ENCODE results near the gene TM9SF2.

The TM9SF2 gene

GRCh38 chr13:99606324-99607066 is 105.2 kb downstream of the TM9SF2 start, which contains the start of gene CLYBL (continued):
- TF ChIP-seq PRDM6 (tag by site-specific recombination; IDR thresholded peaks at IDR 0.05) = no peak
- peak; percentile 40; the same call in 1 of the 2 replicates for TF ChIP-seq ZNF677 (tag by site-specific recombination; IDR thresholded peaks at IDR 0.05)
- no peak for TF ChIP-seq GLI2 (tag by site-specific recombination; IDR thresholded peaks at IDR 0.05; ENCODE audit: borderline replicate concordance, low read depth)
- TF ChIP-seq ZNF76 (tag by site-specific recombination; IDR thresholded peaks at IDR 0.05; ENCODE audit: borderline replicate concordance, low read depth) = 0 out of 2 replicates have a peak, but pooled peaks have one; percentile 57
- no peak for TF ChIP-seq ZNF529 (tag by site-specific recombination; IDR thresholded peaks at IDR 0.05; ENCODE audit: insufficient replicate concordance)
- TF ChIP-seq ZBTB20 (tag by site-specific recombination; IDR thresholded peaks at IDR 0.05) = peak; percentile 51; the same call in 1 of the 2 replicates
- TF ChIP-seq KLF10 (tag by site-specific recombination; IDR thresholded peaks at IDR 0.05) = peak; percentile 61; the same call in 1 of the 2 replicates
- no peak for TF ChIP-seq ZNF558 (tag by site-specific recombination; IDR thresholded peaks at IDR 0.05)
- 0 out of 2 replicates have a peak, but pooled peaks have one; percentile 51 for TF ChIP-seq ZNF280D (tag by site-specific recombination; IDR thresholded peaks at IDR 0.05)
- TF ChIP-seq ZSCAN4 (tag by site-specific recombination; IDR thresholded peaks at IDR 0.05) = no peak
- no peak; the same call in 1 of the 2 replicates for TF ChIP-seq PRDM10 (tag by site-specific recombination; IDR thresholded peaks at IDR 0.05)
- no peak for TF ChIP-seq ZNF514 (tag by site-specific recombination; IDR thresholded peaks at IDR 0.05)
- TF ChIP-seq ZNF785 (tag by site-specific recombination; IDR thresholded peaks at IDR 0.05) = no peak
- no peak for TF ChIP-seq ZNF530 (tag by site-specific recombination; IDR thresholded peaks at IDR 0.05; ENCODE audit: low read depth)
- no peak for TF ChIP-seq CTCF (tag by site-specific recombination; IDR thresholded peaks at IDR 0.05)
- TF ChIP-seq ZNF449 (tag by site-specific recombination; IDR thresholded peaks at IDR 0.05) = peak; percentile 65
- TF ChIP-seq PATZ1 (tag by site-specific recombination; IDR thresholded peaks at IDR 0.05) = peak; percentile 77
- TF ChIP-seq OSR2 (tag by site-specific recombination; IDR thresholded peaks at IDR 0.05) = no peak
- TF ChIP-seq ZNF394 (tag by site-specific recombination; IDR thresholded peaks at IDR 0.05; ENCODE audit: borderline replicate concordance) = peak; percentile 54; the same call in 1 of the 2 replicates
- TF ChIP-seq PBX3 (CRISPR knock-in tag; IDR thresholded peaks at IDR 0.05) = 0 out of 2 replicates have a peak, but pooled peaks have one; percentile 71
- no peak for TF ChIP-seq ZNF175 (tag by site-specific recombination; IDR thresholded peaks at IDR 0.05)
